Activated CD4-positive, alpha-beta T cell treated with anti-CD3 and anti-CD28 coated beads, Interleukin-2, amount 50 U/mL, for 16 hours (primary cell): ENCODE results near the gene LRCH1.
"Not testable (repeated sequence)": the region's sequence is repeated elsewhere in the genome, so short reads cannot be mapped to it uniquely, and the experiment has no call there.

Source experiments
- DNase-seq: peaks from one replicate; pipeline ENCODE4 v3.0.0-alpha.2; 2020

The LRCH1 gene, protein sequence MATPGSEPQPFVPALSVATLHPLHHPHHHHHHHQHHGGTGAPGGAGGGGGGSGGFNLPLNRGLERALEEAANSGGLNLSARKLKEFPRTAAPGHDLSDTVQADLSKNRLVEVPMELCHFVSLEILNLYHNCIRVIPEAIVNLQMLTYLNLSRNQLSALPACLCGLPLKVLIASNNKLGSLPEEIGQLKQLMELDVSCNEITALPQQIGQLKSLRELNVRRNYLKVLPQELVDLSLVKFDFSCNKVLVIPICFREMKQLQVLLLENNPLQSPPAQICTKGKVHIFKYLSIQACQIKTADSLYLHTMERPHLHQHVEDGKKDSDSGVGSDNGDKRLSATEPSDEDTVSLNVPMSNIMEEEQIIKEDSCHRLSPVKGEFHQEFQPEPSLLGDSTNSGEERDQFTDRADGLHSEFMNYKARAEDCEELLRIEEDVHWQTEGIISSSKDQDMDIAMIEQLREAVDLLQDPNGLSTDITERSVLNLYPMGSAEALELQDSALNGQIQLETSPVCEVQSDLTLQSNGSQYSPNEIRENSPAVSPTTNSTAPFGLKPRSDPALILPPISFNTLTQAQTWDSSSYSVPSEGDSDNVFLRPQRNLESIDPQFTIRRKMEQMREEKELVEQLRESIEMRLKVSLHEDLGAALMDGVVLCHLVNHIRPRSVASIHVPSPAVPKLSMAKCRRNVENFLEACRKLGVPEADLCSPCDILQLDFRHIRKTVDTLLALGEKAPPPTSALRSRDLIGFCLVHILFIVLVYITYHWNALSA

GRCh38 chr13:46552889-46553520 is at the start of gene LRCH1:
LRCH1 (plus strand) TSS chr13:46553170; CDS start chr13:46553397, 227 bp downstream.
- DNase-seq = peak; percentile 92

DNA sequence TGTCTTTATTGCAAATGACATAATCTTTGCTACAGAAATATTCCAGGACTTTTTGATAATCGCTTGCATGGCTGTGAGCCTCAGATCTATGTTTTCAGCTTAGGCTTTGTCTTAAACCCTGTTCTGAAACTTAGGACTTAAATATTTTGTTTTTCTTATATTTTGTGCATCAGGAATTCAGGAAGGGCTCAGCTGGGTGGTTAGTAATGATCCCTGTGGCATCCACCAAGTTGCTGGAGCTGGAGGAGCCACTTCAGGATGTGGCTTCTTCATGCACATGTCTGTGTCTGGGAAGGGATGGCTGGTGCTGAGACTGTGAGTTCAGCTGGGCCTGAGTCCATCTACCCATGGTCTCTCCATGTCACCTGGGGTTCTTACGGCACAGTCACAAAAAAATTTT is 48.9 kb upstream of the LRCH1 start:
- no peak for DNase-seq

DNA sequence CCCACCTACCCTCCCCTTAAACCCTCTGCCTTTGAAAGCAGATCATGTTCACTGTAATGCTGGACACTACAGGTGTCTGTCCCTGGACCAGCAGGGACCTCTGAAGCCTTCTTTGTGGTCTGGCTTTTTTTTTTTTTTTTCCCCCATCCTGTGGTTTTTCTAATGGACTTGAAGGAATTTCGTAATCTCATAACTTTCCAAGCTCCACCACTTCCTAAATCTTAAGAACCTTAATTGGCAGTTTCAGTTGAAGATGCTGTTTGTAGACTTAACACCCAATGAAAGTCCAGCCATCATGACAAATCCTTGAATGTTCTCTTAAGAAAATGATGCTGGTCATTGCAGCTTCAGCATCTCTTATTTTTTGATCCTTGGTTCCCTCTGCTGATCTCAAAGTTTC is 45.0 kb upstream of the LRCH1 start:
- DNase-seq = no peak

- DNase-seq = no peak
These were observed 43.0 kb upstream of the LRCH1 start for GRCh38 chr13:46509981-46510380.

DNA sequence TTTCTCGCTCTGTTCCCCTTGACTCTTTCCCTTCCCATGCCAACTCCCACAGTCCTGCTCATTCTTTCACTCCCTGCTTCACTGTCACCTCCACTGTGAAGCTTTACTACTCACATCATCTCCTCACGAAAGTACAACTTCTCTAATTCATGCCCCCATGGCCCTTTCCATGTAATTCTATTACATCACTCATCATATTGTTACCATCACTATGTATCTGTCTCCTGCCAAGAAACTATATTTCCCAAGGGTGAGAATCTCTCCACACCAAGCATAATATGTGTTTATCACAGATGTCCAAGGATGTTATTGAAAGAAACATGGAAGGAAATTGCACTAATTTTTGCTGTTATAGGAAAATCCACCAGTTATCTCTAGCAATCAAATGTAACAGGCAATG is 37.2 kb upstream of the LRCH1 start:
- no peak for DNase-seq

GRCh38 chr13:46516599-46517338 is 36.2 kb upstream of the LRCH1 start:
- no peak for DNase-seq

- DNase-seq = not testable (repeated sequence)
These were observed 35.2 kb upstream of the LRCH1 start for GRCh38 chr13:46517748-46518147.

GRCh38 chr13:46519182-46519581 is 33.8 kb upstream of the LRCH1 start:
- no peak for DNase-seq

DNA sequence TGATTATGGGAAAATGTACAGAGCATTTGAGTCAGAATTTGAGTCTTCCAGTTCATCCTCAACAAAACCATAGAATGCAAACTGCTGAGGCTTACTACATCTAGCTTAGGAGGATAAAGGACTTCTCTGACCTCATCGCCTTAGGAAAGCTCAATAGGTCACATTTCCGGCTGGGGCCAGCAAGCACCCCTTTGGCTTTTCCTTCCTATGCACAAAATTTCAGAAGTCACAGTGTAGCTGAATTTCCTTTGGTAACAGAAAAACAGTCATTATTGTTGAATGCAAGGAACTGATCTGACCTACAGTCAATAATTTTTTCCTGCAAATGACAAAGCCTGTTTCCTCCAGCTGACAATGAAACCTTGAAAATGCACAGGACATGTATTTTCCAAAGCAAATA is 32.8 kb upstream of the LRCH1 start:
- DNase-seq = no peak

DNA sequence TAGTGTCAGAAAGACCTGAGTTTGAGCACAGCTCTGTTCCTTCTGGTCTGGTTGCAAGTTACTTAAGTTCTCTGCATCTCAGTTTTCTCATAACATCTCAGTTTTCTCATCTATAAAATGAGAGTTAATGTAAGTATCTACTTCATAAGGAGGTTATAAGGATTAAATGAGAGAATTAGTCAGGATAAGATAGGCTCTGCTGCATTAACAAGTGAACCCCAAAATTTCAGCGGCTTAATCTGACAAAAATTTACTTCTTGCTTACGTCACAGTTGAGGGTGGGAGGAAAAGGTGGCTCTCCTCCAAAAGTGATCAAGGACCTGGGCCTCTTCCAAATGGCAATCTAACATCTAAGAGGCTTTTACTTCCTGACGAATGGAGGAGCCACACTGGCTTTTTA is 31.5 kb upstream of the LRCH1 start:
- DNase-seq = no peak

DNA sequence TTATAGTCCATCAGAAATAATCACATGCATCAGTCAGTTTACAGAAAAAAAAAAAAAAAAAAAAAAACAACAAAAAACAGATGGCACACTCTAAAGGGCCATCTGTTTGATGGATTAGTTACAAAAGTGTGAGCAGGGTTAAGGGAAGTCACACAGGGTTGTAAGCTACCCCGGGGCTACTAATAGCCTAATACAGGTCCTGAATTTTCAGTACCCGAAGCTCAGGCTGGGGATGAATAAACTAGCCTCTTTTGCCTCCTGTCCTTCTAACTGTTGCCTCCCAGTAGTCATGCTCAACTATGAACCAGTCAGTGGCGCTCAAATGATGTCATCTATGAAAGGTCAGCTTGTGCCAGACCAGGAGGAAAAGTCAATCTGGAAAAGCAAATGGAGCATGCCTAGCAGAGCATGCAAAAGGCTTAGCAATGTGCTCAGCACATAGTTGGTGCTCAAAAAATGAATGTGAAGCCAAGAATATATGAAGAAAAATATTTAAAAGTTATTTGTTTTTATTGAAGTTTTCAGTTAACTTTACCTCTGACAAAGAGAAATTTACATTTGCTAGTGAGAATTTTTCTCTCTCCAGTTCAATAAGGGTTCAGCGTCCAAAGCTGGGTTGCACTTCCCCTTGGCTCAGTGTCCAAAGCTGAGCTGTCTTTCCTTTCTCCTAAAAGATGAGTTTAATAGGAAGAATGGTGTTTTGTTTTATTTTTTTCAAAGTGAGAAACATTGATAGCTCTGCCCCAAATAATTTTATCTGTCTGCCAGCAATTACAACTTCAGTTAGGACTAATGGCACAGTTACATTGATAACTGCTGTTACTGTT is 30.8 kb upstream of the LRCH1 start:
- no peak for DNase-seq

DNA sequence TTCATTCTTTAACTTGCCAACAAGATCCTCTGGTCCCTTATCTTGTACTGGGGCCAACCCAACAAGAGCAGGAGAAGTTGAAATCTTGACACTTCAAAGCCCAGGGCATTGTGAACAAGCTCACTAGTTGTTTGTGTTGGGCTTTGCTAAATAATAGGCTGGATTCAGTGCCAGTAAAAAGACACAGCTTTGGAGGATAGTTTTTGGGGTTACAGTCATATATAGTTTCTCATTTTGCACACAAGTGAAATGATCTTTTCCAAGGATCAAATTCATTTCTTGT is 30.3 kb upstream of the LRCH1 start:
- DNase-seq = no peak

- DNase-seq = no peak
These were observed 28.8 kb upstream of the LRCH1 start for GRCh38 chr13:46523972-46524752.

DNA sequence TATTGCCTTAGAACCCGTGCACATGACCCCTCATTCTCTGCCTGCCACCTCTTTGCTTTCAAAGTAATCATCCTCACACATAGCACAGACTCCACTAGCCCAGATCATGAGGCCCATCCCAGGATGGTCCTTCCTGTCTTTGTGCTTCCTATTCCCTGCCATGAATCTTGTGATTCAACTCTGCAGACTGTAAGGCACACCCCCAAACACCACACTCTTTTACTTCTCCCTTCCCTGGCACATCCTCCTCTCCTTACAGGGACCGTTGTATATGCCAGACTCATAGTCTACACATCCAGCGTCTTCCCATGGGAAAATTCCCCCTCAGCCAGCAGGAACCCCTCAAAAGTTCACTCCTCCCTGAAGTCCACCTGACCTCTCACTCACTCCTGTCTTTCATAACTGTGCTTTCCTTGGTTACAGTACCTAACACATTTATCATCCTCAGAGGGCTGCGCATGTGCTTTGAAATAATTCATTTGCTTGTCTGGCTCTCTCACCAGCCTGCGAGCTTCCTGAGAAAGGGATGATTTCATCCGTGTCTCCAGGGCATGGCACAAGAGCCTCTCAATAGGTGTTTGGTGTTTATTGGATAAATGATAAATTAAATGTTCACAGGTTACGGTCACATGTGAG is 26.8 kb upstream of the LRCH1 start:
- no peak for DNase-seq

DNA sequence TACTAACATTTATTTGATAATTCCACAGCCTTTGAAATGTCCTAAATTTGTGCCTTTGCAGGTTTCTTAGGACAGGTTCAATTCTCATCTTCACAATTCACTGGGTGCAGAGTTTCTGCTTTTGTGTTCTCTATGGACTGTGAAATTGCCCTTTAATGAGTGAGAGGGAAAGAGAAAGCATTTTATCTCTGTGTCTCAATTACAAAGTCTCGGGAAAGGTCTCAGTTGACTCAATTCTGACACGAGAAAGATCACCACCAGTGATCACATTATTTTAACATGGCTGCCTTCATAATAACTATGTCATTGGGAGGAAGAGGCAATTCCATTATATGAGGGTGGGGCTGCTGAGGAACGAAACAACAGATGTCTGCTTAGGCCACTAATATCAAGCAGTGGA is 26.2 kb upstream of the LRCH1 start:
- DNase-seq = peak; percentile 35

DNA sequence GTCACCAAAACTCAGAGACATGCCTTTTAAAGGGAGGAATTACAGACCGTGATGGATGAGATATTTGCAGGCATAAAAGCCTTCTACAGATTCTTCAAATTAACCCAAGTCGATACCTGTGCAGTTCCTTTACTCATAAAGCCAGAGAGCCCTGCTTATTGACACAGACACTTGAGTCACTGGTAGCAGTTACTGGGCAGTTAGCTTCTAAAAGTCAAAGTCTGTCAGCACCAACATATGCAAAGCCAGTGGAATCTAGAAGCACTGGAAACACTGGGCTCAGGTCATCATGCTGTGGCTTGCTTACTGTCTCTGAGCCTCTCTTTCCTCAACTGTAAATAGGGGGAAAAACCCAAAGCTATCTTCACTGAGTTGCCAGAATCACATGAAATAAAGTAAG is 25.7 kb upstream of the LRCH1 start:
- no peak for DNase-seq

GRCh38 chr13:46529216-46529919 is 23.6 kb upstream of the LRCH1 start:
- DNase-seq = peak; percentile 70

DNA sequence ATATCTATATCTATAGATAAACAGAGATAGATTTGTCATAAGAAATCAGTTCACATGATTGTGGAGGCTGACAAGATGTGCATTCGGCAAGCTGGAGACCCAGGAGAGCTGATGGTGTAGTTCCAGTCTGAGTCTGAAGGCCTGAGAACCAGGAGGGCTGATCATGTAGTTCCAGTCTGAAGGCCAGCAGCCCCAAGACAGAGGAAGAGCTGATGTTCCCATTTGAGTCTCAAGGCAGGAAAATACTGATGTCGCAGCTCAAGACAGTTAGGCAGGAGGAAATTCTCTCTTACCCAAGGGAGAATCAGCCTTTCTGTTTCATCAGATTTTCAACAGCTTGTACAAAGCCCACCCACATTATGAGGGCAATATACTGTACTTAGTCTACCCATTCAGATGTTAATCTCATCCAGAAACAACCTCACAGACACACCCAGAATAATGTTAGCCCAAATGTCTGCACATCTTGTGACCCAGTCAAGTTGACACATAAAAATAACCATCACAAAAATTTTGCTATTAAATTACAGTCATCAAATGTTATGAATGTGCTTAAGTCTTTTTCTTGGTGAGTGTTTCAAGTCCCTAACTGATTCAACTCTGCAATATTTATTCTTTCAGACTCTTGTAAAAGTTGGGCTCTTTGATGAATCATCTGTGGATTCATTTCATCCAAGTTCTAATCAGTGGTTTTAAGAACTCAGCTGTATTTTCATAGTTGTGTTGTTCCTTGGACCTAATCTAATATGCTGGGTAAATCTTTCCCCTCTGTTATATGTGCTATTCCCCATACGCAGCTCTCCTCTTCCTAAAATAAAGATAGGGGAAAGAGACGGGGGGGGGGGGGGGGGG is 22.7 kb upstream of the LRCH1 start:
- DNase-seq = peak; percentile 60

- DNase-seq = peak; percentile 56
These were observed 21.0 kb upstream of the LRCH1 start for GRCh38 chr13:46531953-46532352.
